GM20000 (cell line): Measurements from ENCODE around the gene PTPN5.
A peak's percentile ranks its signal among the peaks of the same experiment; 100 is the strongest.

Experiments used
- DNase-seq: peaks from one replicate; pipeline ENCODE4 v3.0.0; 2012; ENCODE audit warnings: low spot score
- TF ChIP-seq, protein P1 (sequence below): IDR thresholded peaks from 2 replicates; pipeline ENCODE4 v1.5.1; 2012; ENCODE audit warnings: mild to moderate bottlenecking, control low read depth; ENCODE audit errors: extremely low read depth, missing control alignments

Gene PTPN5

DNA sequence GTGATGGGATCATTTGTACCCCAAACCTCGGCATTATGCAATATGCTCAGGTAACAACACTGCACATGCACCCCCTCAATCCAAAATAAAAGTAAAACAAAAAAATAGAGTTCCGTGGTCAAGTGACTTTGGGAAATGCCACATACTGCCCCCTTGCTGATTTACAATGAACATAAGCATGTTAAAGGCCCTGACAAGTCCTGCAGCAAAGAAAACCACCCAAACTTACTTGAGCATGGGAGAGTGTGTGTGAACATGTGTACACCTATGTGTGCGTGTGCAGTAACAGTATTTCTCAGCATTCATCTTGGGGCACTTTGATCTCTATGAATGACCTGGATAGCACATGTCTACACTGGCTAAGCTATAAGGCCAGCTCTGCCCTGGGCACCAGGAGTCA, 49.8 kb downstream of the PTPN5 start:
- TF ChIP-seq, protein P1, sequence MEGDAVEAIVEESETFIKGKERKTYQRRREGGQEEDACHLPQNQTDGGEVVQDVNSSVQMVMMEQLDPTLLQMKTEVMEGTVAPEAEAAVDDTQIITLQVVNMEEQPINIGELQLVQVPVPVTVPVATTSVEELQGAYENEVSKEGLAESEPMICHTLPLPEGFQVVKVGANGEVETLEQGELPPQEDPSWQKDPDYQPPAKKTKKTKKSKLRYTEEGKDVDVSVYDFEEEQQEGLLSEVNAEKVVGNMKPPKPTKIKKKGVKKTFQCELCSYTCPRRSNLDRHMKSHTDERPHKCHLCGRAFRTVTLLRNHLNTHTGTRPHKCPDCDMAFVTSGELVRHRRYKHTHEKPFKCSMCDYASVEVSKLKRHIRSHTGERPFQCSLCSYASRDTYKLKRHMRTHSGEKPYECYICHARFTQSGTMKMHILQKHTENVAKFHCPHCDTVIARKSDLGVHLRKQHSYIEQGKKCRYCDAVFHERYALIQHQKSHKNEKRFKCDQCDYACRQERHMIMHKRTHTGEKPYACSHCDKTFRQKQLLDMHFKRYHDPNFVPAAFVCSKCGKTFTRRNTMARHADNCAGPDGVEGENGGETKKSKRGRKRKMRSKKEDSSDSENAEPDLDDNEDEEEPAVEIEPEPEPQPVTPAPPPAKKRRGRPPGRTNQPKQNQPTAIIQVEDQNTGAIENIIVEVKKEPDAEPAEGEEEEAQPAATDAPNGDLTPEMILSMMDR = no peak
- DNase-seq = no peak

DNA sequence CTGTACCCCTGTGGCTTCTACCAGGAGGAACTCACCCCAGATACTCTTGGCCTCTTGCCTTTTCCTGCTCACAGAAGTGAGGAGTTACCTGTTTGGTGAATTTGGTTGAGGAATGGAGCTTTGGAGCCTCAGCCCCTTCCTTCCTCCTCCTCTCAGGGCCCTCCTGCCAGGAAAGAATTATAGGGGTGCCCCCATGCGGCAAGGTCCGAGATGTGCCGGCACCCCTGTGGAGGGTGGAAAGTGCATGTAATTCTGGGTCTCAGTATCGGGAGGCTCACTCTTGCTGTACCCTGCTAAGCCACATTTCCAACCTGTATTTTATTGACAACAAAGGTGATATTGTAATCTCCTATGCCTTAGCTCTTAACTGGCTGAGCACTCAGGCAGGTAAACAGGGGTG, 51.9 kb downstream of the PTPN5 start:
- TF ChIP-seq, protein P1 = no peak

DNA sequence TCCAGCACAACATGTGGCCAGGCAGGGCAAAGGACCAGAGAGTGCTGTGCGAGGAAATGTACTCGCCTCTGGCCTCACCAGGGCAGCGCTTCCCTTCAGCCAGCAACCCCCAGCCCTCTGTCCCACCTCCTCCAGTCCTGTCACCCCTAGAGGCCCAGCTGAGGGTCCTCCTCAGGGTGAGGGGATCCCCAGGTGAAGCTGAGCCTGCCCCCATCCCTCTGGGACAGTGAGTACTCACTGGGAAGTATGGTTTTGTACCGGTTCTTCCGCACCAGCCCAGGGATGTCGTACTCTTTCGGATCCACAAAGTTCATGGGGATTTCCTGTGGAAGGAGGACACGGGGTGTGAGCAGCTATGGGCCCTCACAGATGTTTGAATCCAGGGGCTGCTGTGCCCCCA, 54.0 kb downstream of the PTPN5 start:
- TF ChIP-seq, protein P1 = no peak

More for the DNA sequence above, 51.9 kb downstream of the PTPN5 start:
- DNase-seq = no peak

DNA sequence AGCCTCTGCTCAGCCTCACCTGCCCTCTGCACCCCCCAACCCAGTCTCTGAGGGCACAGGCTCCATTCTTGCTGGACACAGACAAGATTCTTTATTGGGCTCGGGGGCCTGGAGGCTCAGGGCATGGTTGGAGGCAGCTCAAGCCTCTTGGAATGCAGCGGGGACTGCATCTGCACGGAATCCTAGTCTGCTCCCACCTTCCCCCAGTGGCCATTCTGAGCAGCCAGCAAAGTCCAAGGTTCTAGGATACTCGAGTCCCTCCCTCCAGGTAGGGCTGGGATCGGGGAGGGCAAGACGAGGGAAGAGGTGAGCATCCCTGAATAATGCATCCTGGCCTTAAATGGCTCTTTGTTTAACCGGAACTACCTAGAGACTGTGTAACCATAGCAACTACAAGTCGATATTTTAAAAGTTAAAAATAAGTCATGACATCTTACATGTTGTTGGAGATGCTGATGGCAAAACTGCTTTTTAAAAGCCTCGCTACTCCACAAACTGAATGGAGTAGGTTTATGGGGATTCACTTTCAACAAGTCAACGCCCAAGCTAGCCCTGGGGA, 54.9 kb downstream of the PTPN5 start:
- no peak for DNase-seq

More for the DNA sequence above, 54.0 kb downstream of the PTPN5 start:
- no peak for DNase-seq

DNA sequence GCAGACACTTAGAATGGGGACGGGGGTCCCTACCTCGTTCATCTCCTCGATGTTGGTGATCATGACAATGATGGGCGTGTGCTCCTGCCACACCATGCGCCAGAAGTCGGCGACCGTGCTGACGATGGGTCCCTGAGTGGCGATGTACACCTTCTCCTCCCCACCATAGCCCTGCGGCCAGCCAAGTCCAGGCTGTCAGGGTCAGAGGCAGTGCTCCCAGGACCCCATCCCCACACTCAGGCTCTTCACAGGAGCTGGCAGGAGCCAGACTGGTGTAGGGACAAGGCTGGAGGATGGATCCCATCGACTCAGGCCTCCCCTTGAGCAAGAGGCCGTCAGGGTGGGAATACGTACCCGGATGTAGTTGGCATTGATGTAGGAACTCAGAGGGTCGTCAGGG, 58.4 kb downstream of the PTPN5 start:
- TF ChIP-seq, protein P1 = no peak
- DNase-seq = no peak

More for the DNA sequence above, 54.9 kb downstream of the PTPN5 start:
- TF ChIP-seq, protein P1 = no peak

DNA sequence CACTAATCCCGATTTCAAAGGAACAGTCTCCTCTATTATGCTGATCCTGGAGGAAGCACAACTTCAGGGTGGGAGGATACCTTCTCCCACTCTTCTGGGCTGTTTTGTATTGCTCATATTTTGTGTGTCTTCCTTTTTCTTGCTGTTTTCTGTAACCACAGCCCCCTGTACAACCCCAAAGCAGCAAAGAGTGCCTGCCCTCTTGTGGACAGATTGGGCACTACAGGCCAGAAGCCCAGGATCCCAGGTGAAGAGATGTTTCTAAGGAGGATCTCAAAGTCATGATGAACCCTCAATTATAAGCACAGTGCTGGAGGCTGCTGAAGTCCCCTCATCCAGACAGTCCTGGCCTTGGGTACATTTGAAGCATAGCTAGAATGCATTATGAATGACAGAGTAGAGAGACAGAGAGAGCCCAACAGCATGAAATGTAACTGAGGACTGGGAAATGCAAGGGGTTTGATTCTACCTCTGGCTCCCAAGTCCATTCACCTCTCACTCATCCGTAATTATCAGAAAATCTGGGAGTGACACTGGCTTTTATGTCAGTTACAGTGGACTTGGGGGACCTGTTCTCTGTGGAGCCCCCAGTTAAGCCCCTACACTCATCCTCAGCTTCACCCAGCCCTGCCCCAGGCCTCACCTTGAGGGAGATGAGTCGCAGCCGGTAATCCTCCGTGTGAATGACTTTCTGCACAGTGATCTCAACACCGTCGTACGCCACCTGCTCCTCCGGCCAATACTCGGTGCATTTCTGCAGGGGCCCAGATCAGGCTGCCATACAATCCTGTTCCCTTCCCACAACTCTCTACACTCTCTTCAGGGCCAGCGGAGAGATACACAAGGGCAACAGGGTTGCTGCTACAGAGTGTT, 59.4 kb downstream of the PTPN5 start:
- TF ChIP-seq, protein P1 = peak; percentile 91
- DNase-seq = peak; percentile 83

DNA sequence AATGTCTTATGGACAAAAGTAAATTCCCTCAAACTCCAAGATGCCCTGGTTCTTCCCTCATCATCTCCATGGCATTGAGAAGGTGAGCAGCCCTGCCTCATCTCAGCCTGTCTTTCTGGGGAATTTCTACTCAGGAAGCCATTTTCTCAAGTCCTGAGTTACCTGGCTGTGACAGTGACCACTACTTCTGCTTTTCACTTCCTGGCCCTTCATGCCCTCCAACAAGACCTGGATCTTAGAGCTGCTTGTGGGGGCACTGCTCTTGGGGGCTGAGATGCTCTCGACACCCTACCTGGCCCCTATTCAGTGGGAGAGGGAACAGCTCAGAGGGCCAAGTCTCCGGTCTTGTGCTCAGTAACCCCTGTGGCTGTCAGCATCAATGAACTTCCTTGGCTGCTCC, 60.2 kb downstream of the PTPN5 start:
- TF ChIP-seq, protein P1 = no peak
- no peak for DNase-seq
